KOPT-K1 (cell line): ENCODE results near the gene MYO15A.

ENCODE experiments used
- H3K27ac ChIP-seq: fragments of 200-600 bp; sonication (generic); 2 replicates; pipeline ENCODE4 v1.5.1; 2016; ENCODE audit warnings: antibody characterized with exemption, mild to moderate bottlenecking, low read depth, low read length; ENCODE audit not compliant: poor library complexity, severe bottlenecking
- H3K36me3 ChIP-seq: fragments of 200-600 bp; sonication (generic); 2 replicates; pipeline ENCODE4 v1.5.1; 2017; ENCODE audit warnings: antibody characterized with exemption, mild to moderate bottlenecking, low read length, moderate library complexity; ENCODE audit not compliant: insufficient read depth
- H3K9me3 ChIP-seq: fragments of 200-600 bp; sonication (generic); 2 replicates; pipeline ENCODE4 v1.5.1; 2017; ENCODE audit warnings: antibody characterized with exemption, low read length, mild to moderate bottlenecking; ENCODE audit not compliant: insufficient read depth, poor library complexity, severe bottlenecking

The MYO15A gene, protein sequence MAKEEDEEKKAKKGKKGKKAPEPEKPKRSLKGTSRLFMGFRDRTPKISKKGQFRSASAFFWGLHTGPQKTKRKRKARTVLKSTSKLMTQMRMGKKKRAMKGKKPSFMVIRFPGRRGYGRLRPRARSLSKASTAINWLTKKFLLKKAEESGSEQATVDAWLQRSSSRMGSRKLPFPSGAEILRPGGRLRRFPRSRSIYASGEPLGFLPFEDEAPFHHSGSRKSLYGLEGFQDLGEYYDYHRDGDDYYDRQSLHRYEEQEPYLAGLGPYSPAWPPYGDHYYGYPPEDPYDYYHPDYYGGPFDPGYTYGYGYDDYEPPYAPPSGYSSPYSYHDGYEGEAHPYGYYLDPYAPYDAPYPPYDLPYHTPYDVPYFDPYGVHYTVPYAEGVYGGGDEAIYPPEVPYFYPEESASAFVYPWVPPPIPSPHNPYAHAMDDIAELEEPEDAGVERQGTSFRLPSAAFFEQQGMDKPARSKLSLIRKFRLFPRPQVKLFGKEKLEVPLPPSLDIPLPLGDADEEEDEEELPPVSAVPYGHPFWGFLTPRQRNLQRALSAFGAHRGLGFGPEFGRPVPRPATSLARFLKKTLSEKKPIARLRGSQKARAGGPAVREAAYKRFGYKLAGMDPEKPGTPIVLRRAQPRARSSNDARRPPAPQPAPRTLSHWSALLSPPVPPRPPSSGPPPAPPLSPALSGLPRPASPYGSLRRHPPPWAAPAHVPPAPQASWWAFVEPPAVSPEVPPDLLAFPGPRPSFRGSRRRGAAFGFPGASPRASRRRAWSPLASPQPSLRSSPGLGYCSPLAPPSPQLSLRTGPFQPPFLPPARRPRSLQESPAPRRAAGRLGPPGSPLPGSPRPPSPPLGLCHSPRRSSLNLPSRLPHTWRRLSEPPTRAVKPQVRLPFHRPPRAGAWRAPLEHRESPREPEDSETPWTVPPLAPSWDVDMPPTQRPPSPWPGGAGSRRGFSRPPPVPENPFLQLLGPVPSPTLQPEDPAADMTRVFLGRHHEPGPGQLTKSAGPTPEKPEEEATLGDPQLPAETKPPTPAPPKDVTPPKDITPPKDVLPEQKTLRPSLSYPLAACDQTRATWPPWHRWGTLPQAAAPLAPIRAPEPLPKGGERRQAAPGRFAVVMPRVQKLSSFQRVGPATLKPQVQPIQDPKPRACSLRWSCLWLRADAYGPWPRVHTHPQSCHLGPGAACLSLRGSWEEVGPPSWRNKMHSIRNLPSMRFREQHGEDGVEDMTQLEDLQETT (N-terminal part only)

DNA sequence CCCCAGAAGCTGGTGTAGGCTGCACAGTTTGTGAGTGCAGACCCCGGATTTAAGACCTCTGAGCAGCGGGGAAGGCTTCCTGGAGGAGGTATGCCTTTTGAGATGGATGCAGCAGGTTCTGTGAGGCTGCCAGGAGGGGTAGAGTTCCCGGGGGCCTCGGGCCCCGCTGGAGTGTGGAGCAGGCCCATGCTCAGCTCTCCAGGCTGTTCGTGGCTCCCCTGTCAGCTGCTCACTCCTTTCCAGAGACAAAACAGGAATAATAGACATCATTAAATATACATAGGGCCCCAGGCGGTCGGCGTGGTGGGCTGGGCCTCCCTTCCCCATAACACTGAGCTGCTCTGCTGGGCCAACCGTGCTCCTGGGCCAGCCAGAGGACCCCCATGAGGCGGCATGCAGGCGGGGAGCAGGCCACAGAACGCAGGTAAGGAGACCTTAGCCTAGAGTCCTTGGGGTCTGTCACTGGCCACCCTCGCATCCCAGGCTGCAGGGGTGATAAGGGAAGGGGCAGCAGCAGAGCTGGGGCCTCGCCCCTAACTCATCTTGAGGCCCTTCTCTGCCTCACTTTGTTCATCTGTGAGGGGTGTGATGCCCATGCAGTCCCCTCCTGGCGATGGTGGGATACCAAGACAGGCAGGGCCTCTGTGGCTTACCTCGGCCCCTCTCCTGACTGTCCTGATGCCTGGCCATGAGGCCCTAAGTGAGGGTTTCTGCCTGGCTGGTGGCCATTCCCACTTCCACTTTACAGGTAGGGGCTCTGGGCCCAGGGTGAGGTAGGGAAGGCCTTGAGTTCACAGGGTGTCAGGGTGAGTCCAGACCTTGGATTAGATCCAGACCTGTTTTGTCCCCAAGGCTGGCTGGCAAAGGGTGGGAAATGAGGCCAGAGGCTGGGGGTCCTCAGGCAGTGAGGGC is at the start of gene MYO15A:
Gene MYO15A, plus strand, starts transcription at position 356 of the 912 bp plus-strand sequence. CDS start 10,045 bp downstream, outside the sequence.
- H3K9me3 ChIP-seq = no peaks in the 10 kb centered on the region
- no peak within 1 kb of the TSS for H3K27ac ChIP-seq
- H3K36me3 ChIP-seq = peaks cover 40% of the 10 kb centered on the region

DNA sequence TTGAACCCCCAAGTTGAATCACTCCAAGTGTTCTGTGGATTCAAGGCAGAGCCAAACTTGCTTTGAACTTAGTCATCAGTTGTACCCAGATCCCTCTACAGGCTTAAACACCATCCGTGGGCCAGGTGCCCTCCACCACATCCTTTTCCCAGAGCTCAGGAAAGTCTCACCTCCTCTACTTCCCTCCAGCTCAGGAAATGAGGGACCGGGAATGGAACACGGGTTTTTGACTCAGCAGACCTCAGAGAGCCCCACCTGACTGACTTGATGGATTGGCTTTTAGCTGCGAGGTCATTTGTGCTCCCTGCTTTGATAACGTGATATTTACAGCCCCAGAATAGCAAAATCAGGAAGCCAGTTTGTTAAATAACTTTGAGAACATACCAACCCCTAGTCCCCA is 49.3 kb upstream of the MYO15A start:
- Histone ChIP-seq H3K27ac (no peak overlapping the region), H3K36me3 (peaks cover 94% of the 10 kb centered on the region)

DNA sequence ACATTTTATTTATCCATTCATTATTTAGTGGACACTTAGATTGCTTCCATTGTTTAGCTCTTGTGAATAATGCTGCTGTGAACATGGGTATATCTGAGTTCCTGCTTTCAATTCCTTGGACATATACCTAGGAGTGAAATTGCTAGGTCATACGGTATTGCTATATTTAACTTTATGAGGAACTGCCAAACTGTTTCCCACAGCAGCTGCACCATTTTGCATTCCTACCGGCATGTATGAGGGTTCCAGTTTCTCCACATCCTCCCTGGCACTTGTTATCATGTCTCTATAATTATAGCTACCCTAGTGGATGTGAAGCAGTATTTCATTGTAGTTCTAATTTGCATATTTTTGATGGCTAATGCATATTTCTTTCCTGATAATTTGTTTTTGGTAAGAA is 44.5 kb upstream of the MYO15A start:
- peaks cover 78% of the 10 kb centered on the region for H3K36me3 ChIP-seq

More for the DNA sequence above, 49.3 kb upstream of the MYO15A start:
- H3K9me3 ChIP-seq = no peaks in the 10 kb centered on the region

DNA sequence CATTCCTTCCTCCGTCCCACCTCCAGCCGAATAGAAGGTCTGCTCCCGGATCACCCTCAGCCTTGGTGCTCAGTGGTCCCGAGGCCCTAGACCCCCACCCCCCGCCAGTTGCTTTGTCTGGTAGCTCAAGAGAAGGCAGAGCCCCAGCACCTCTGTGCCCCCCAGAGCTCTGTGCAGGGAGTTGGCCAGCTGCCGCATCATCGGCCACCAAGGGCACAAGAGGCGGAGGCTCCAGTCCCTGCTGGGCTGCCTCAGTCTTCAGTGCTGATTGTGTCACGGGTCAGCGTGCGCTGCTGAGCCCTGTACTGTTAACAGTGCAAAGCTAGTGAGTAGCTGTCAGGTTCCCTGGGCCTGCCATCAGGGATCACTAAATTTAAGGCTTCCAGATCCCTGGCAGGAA is 43.0 kb upstream of the MYO15A start:
- Histone ChIP-seq H3K27ac (no peak overlapping the region), H3K9me3 (no peaks in the 10 kb centered on the region), H3K36me3 (peaks cover 66% of the 10 kb centered on the region)

More for the DNA sequence above, 44.5 kb upstream of the MYO15A start:
- no peaks in the 10 kb centered on the region for H3K9me3 ChIP-seq
- no peak overlapping the region for H3K27ac ChIP-seq

DNA sequence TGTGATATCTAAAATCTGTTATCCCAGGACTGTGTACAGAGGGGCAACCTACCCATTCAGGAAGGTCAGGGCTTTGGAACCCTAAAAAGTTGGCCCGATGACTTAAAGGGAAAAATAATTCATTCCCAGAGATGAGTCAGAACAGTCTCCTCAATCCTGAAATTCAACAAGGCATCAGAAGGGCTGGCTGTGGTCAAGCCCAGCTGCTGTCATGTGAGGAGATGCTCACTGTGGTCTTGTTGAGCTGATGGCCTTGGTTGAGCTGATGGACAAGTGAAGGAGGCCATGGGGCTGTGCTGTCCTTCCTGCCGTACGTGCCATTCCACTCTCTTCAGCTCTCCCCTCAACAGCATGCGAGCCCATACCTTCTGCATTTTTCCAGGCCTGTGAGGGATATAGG is 41.7 kb upstream of the MYO15A start:
- peaks cover 52% of the 10 kb centered on the region for H3K36me3 ChIP-seq
- H3K9me3 ChIP-seq = no peaks in the 10 kb centered on the region
- no peak overlapping the region for H3K27ac ChIP-seq

DNA sequence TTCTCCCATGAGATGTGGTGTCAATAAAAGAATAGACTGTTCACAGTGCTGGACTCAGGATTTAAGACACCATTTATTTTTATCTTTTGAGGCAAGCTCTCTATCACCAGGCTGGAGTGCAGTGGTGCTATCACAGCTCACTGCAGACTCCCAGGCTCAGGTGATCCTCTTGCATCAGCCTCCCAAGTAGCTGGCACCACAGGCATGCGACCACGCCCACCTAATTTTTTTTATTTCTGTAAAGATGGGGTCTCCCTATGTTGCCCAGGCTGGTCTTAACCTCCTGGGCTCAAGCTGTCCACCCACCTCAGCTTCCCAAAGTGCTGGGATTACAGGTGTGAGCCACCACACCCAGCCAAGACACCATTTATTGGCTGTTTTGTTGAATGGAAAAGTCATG is 39.5 kb upstream of the MYO15A start:
- H3K36me3 ChIP-seq = peaks cover 34% of the 10 kb centered on the region
- no peak overlapping the region for H3K27ac ChIP-seq
- H3K9me3 ChIP-seq = no peaks in the 10 kb centered on the region

DNA sequence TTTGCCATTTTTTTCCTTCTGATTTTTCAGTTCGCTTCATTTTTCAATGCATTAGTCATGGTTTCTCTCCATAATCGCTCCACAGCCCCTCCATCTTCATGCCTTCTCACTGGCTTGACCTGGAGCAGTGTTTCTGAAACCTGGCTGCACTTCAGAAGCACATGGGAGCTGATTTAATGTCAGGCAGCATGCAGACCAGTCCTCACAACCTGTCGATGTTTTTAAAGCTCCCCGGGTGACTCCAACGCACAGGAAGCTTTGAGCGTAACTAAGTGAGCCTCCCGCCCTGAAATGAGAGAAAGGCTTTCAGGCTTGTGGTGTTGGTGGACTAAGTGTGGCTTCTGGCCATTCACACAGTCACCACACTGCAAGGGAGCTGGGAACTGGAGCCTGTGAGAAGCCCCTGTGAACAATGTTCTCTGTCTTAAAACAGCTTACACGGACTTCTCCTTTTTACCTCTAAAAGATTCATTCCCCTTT is 37.7 kb upstream of the MYO15A start:
- H3K36me3 ChIP-seq = peaks cover 16% of the 10 kb centered on the region
- H3K27ac ChIP-seq = no peak overlapping the region
- no peaks in the 10 kb centered on the region for H3K9me3 ChIP-seq

DNA sequence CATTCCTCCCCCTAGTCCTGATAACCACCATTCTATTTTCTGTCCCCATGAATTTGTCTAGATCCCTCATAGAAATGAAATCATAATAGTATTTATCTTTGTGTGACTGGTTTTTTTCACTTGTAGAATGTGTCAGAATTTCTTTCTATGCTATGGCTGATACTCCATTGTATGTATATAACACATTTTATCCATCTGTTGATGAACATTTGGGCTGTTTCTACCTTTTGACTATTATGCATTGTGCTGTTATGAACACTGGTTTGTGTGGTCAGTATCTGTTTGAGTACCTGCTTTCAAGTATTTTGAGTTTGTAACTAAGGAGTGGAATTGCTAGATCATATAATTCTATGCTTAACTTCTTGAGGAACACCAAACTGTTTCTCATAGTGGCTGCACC is 36.8 kb upstream of the MYO15A start:
- no peak overlapping the region for H3K27ac ChIP-seq
- H3K36me3 ChIP-seq = peaks cover 7% of the 10 kb centered on the region; the same call in 1 of the 2 replicates
- no peaks in the 10 kb centered on the region for H3K9me3 ChIP-seq

DNA sequence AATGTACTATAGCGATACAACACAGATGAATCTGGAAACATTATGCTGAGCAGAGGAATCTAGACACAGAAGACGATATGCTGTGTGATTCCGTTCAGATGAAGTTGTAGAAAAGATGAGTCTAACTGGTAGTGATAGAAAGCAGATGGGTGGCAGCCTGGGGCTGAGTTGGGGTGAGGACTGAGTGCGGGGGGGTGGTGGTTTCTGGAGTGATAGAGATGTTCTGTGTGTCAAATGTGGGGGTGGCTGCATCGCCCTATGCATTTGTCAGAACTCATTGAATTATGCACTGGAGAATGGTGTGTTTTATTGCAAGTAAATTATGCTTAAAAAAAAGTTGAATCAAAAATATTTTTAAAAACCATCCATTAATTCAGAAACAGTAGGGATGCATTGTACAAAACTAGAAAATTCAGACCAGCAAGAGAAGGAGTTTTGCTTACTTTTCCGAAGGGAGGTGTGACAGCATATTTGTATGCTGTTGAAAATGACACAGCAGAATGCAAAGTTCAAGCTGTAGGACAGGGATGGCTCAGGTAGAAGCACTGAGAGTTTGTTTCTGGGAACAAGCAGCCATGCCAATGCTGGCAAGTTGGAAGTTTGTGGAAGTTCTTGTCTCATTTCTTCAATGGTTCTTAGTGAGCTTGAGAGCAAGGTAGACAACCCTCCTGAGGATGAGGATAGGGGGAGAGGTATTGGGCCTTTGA is 33.8 kb upstream of the MYO15A start:
- no peak overlapping the region for H3K27ac ChIP-seq
- H3K36me3 ChIP-seq = no peaks in the 10 kb centered on the region
- H3K9me3 ChIP-seq = no peaks in the 10 kb centered on the region

DNA sequence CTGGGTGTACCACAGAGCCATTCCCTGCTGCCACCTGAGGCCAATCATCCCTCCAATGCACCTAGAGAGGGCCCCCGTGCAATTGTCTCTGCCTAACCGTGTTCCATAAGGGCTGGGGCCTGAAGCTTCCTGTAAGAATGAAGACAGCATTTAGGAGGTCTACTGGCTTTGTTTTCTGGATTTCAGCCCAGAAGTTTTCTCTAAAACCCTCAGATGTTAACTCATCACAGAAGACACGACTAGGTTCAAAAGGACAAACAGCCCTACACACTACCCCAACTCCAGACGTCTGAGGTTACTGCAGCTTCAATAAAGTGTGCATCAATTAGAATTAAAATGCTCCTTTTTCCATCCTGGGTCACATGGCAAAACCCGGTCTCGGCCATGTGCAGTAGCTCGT is 31.6 kb upstream of the MYO15A start:
- H3K27ac ChIP-seq = no peak overlapping the region
- no peaks in the 10 kb centered on the region for H3K36me3 ChIP-seq
- H3K9me3 ChIP-seq = no peaks in the 10 kb centered on the region

DNA sequence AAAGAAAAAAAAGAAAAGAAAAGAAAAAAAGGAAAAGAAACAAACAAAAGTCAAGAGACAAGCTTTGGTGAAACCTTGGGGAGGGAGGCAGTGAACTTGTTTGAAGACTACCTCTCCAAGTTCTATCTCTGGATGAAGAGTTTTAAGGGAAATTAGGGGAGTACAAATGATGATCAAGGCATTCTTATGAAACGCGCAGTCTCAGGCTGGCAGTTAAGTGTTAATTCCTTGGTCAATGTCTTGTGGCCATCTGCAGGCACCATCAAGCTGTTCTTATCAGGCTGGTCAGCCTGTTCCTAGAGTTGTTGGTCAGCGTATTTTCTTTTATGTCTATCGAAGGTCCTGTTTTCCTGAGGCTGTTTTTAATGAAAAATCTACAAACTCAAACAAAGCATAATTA is 29.0 kb upstream of the MYO15A start:
- Histone ChIP-seq H3K27ac (no peak overlapping the region), H3K36me3 (no peaks in the 10 kb centered on the region), H3K9me3 (no peaks in the 10 kb centered on the region)

DNA sequence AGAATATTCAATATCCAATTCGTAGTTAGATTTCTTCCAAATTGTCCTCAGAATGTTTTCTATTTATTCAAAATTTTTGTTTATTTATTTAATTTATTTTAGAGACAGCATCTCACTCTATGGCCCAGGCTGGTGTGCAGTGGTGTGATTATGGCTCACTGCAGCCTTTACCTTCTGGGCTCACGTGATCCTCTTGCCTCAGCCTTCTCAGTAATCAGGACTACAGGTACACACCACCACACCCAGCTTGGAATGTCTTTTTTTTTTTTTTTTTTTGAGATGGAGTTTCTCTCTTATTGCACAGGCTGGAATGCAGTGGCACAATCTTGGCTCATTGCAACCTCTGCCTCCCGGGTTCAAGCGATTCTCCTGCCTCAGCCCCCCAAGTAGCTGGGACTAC is 24.3 kb upstream of the MYO15A start:
- H3K27ac ChIP-seq = no peak overlapping the region
- H3K9me3 ChIP-seq = no peaks in the 10 kb centered on the region
- no peaks in the 10 kb centered on the region for H3K36me3 ChIP-seq

DNA sequence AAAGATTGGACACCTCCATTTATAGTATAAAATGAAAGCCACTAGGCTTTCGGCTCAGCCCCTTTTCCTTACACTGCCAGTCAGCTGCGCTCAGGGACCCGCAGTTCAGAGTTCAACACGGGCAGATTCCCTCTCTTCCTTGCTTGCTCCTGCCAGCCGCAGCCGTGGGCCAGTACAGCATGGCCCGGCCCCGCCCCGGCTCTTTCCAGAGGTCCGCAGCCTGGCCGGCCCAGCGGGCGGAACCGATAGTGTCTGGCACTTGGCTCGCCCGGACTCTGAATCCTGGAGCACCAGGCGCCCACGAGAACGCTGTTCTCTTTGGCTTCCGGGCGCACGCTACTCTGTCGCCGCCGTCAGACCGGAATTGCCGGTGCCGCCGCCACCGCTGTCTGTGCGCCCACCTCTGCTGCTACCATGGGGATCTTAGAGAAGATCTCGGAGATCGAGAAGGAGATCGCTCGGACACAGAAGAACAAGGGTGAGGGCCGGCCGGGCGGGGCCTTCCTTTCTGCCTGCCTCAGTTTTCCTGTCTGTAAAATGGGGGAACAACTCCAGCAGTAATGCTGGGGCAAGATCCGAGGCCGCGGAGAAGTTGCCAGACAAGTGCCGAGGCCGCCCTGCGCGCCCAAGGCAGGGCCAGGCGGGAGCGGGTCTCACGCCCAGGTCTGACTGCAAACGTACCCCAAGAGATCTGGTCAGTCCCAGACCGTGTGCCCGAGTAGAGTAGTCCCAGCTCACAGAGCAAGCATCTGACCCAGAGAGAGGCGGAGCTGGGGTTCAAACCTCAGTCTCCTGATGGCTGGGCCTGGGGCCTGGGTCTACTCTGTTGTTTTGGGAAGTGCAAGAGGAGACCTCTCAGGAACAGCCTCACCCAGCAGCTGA is 20.7 kb upstream of the MYO15A start, which contains the start of gene DRG2:
Gene DRG2, plus strand, starts transcription at position 339 of the 882 bp plus-strand sequence. Its CDS starts 76 bp downstream, at position 415.
- Histone ChIP-seq H3K36me3 (peaks cover 25% of the 10 kb centered on the region), H3K27ac (peak within 1 kb of the TSS; percentile 75), H3K9me3 (no peaks in the 10 kb centered on the region)
